GM12878 (cell line): Measurements from ENCODE around the gene ASB8. TPM values are rescaled to one million over a fixed set of nuclear protein-coding genes. Genes with fewer than 3 reads are reported as not detected.

Experiments
- ATAC-seq: fragments of 200-7000 bp; cut with Tn5 transposase; 3 replicates; pipeline ENCODE4 v1.9.1; 2020; ENCODE audit warnings: mild to moderate bottlenecking, moderate library complexity
- BruUV-seq: library from RNA; stranded (reverse); fragments of 400-500 nt; replicated peaks from 2 replicates; lab custom pipeline; 2021; lab: Mats Ljungman, UMichigan
- CTCF ChIA-PET: fragments of 300-600 bp; sonication (Branson Sonifier 250); formaldehyde crosslinking; extraction: SDS; loops from one replicate; lab custom pipeline; 2021; ENCODE audit warnings: inconsistent platforms; lab: Yijun Ruan, JAX
- POLR2A ChIA-PET: fragments of 350-600 bp; formaldehyde crosslinking; extraction: SDS; loops from one replicate; lab custom pipeline; 2021; ENCODE audit warnings: inconsistent platforms; lab: Charles Lee
- RAD21 ChIA-PET: fragments of 300-600 bp; sonication (Branson Sonifier 250); formaldehyde crosslinking; loops from one replicate; lab custom pipeline; 2023; ENCODE audit warnings: antibody characterized with exemption; ENCODE audit not compliant: unreplicated experiment; lab: Charles Lee
- SMC1A ChIA-PET: fragments of 300-600 bp; sonication (Branson Sonifier 250); formaldehyde crosslinking; loops from one replicate; lab custom pipeline; 2023; ENCODE audit not compliant: unreplicated experiment, uncharacterized antibody; lab: Charles Lee
- DNase-seq: peaks from one replicate; pipeline ENCODE4 v3.0.0-alpha.2; 2011; ENCODE audit warnings: low read depth, low spot score
- FAIRE-seq: peaks from 3 replicates; lab custom pipeline; 2011; peaks lifted over from hg19 to GRCh38; lab: Jason Lieb, UNC
- H2AFZ ChIP-seq: 2 replicates; pipeline ENCODE4 v1.6.0; 2011; ENCODE audit warnings: low read depth, low read length, control low read depth; ENCODE audit not compliant: control insufficient read depth
- H3K27ac ChIP-seq: 2 replicates; pipeline ENCODE4 v1.5.1; 2011; ENCODE audit warnings: control low read depth; ENCODE audit not compliant: control insufficient read depth, insufficient read depth
- H3K27me3 ChIP-seq, 2 experiments: replicated peaks in 1 of 2; 2 replicates each; pipeline versions ENCODE4 v1.6.0 to v1.6.1; 2011; ENCODE audit warnings: low read length in 1 of 2; ENCODE audit not compliant: control insufficient read depth in 2 of 2, insufficient read depth in 2 of 2
- H3K36me3 ChIP-seq, 2 experiments: 2 replicates each; pipeline ENCODE4 v1.5.1; 2011; ENCODE audit warnings: low read length in 1 of 2; ENCODE audit not compliant: control insufficient read depth in 2 of 2, insufficient read depth in 2 of 2
- H3K4me1 ChIP-seq: 2 replicates; pipeline ENCODE4 v1.6.1; 2011; ENCODE audit warnings: mild to moderate bottlenecking, low read length, moderate library complexity, mixed read lengths; ENCODE audit not compliant: control insufficient read depth, insufficient read depth
- H3K4me2 ChIP-seq: 2 replicates; pipeline ENCODE4 v1.6.0; 2011; ENCODE audit warnings: control low read depth; ENCODE audit not compliant: control insufficient read depth, insufficient read depth
- H3K4me3 ChIP-seq: fragments of 200-600 bp; sonication (generic); 2 replicates; pipeline ENCODE4 v1.5.1; 2016
- H3K79me2 ChIP-seq: 2 replicates; pipeline ENCODE4 v1.6.0; 2011; ENCODE audit warnings: low read length; ENCODE audit not compliant: control insufficient read depth, insufficient read depth
- H3K9ac ChIP-seq: 2 replicates; pipeline ENCODE4 v1.8.0; 2011; ENCODE audit warnings: low read length, control low read depth, mixed read lengths; ENCODE audit not compliant: control insufficient read depth, insufficient read depth
- H3K9me3 ChIP-seq: replicated peaks from 3 replicates; pipeline ENCODE4 v1.5.1; 2011; ENCODE audit warnings: mild to moderate bottlenecking, low read length; ENCODE audit not compliant: control insufficient read depth, insufficient read depth
- H4K20me1 ChIP-seq: 2 replicates; pipeline ENCODE4 v1.6.0; 2011; ENCODE audit not compliant: control insufficient read depth, insufficient read depth
- EGR1 ChIP-seq, 2 experiments: IDR thresholded peaks; 1 replicate in 1 of 2; 2 replicates in 1 of 2; pipeline ENCODE4 v1.6.1; 2011 to 2012; ENCODE audit warnings: low read depth in 2 of 2, low read length in 2 of 2, borderline replicate concordance in 1 of 2, mild to moderate bottlenecking in 1 of 2, moderate library complexity in 1 of 2
- FOS ChIP-seq: IDR thresholded peaks from 3 replicates; pipeline ENCODE4 v1.6.1; 2011; ENCODE audit warnings: borderline replicate concordance; ENCODE audit not compliant: insufficient read length; ENCODE audit errors: extremely low read depth
- NR2C2 ChIP-seq: IDR thresholded peaks from 2 replicates; pipeline ENCODE4 v1.6.1; 2011; ENCODE audit warnings: borderline replicate concordance, low read depth; ENCODE audit not compliant: control insufficient read depth, insufficient read length
- TCF12 ChIP-seq: IDR thresholded peaks from 2 replicates; pipeline ENCODE4 v1.6.1; 2011; ENCODE audit warnings: low read depth, mild to moderate bottlenecking, low read length
- WGBS: methylation state at CpG from one replicate; pipeline ENCODE4 v1.1.6; 2016; ENCODE audit warnings: low lambda C conversion rate; ENCODE audit not compliant: insufficient replicate concordance, insufficient coverage; ENCODE audit errors: missing lambda C conversion rate; 5-methylcytosine and 5-hydroxymethylcytosine counted together
- in situ Hi-C: fragments of 300-500 bp; cut with MboI; formaldehyde crosslinking; loops from 9 replicates; pipeline ENCODE4 v1.14.3; 2018; ENCODE audit warnings: mixed read lengths
- intact Hi-C: fragments of 100-400 bp; cut with micrococcal nuclease; formaldehyde crosslinking; loops from one replicate; pipeline ENCODE4 v1.14.2; 2022; ENCODE audit not compliant: unreplicated experiment
- polyA plus RNA-seq, 11 experiments: library from polyadenylated mRNA; depleted of rRNA in 4 of 11; unstranded in 6 of 11; stranded (reverse) in 5 of 11; fragments of >200 nt; fragmentation: Nextera tagmentation in 4 of 11; fragmentation: Illumina TruSeq in 1 of 11; extraction: Ambion mirVana in 4 of 11; extraction: Trizol in 1 of 11; gene quantifications; 1 replicate in 1 of 11; 2 replicates in 10 of 11; pipeline versions ENCODE4 v1.2.1 to v1.2.3, GENCODE V29; 2011 to 2016; ENCODE audit warnings: inconsistent platforms in 2 of 11, missing spikeins in 2 of 11, low read depth in 1 of 11
- total RNA-seq, 4 experiments: library from RNA; depleted of rRNA in 3 of 4; stranded (reverse); fragments of >200 nt in 3 of 4; fragmentation: Illumina TruSeq in 1 of 4; extraction: Trizol in 1 of 4; gene quantifications; 2 replicates each; pipeline versions ENCODE4 v1.2.1 to v1.2.3, GENCODE V29; 2013 to 2021
- TF ChIP-seq, protein P1 (sequence below): fragments of 450-650 bp; IDR thresholded peaks from 2 replicates; pipeline ENCODE4 v1.6.1; 2017; ENCODE audit warnings: low read depth, mild to moderate bottlenecking, moderate library complexity
- TF ChIP-seq, protein P2 (sequence below): fragments of 450-650 bp; formaldehyde crosslinking; IDR thresholded peaks from 2 replicates; pipeline ENCODE4 v1.4.0; 2022; ENCODE audit warnings: mild to moderate bottlenecking, moderate library complexity
- TF ChIP-seq, protein P3 (sequence below): fragments of 450-650 bp; formaldehyde crosslinking; IDR thresholded peaks from 2 replicates; pipeline ENCODE4 v1.4.0; 2020; ENCODE audit warnings: mild to moderate bottlenecking, moderate library complexity

The ASB8 gene
- total and polyA plus RNA-seq, 10 of the 15 experiments (the other 5 are each of a cell fraction or from before 2014, with no cell fraction given), result 23.7 to 48.0 (median 29.1) TPM

DNA sequence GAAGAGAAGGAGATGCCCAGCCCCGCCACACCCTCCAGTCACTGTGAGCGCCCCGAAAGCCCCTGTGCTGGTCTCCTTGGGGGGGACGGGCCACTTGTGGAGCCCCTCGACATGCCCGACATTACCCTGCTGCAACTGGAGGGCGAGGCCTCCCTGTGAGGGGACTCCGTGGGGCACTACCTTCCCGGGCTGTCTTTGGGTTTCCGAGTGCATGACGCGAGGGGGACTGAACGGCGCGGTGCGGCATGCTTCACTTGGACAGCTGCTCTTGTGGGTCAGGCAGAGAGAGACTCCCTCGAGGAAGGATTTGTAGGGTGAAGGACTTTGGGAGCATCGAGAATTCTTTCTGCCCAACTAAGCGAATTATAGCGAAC lies 27.2 kb upstream of the ASB8 start:
- peaks cover 9 to 12% of the 10 kb centered on the region in 2 experiments for H3K27me3 ChIP-seq
- H3K9ac ChIP-seq, result no peak overlapping the region
- no peak overlapping the region for H3K4me2 ChIP-seq
- H3K4me1 ChIP-seq, result peaks cover 5% of the 10 kb centered on the region
- H3K36me3 ChIP-seq, result no peaks in the 10 kb centered on the region
- no peak overlapping the region for H2AFZ ChIP-seq
- SMC1A ChIA-PET, result interaction anchor here (0.6 kb wide), 1 partner anchor 68 kb away, joined by 3 read pairs; no protein-coding TSS in a partner anchor
- CTCF ChIA-PET, result interaction anchor here (1.0 to 1.4 kb wide), 3 partner anchors 13 to 36 kb away, joined by 4 to 8 read pairs (median 4); partner anchors contain the start of gene ASB8
- ATAC-seq (no peak), FAIRE-seq (no peak), DNase-seq (no peak)
- H3K27ac ChIP-seq, result no peak overlapping the region
- no TSS peak for BruUV-seq
- 42% methylated on average over 20 of the region's 20 CpGs for WGBS
- H4K20me1 ChIP-seq, result no peaks in the 10 kb centered on the region
- H3K9me3 ChIP-seq, result no peaks in the 10 kb centered on the region; the same call in 2 of the 3 replicates
- intact Hi-C loops, result no loop called here
- H3K79me2 ChIP-seq, result no peaks in the 10 kb centered on the region
- RAD21 ChIA-PET, result no interaction called here
- in situ Hi-C loops, result no loop called here
- TF ChIP-seq, protein P1, sequence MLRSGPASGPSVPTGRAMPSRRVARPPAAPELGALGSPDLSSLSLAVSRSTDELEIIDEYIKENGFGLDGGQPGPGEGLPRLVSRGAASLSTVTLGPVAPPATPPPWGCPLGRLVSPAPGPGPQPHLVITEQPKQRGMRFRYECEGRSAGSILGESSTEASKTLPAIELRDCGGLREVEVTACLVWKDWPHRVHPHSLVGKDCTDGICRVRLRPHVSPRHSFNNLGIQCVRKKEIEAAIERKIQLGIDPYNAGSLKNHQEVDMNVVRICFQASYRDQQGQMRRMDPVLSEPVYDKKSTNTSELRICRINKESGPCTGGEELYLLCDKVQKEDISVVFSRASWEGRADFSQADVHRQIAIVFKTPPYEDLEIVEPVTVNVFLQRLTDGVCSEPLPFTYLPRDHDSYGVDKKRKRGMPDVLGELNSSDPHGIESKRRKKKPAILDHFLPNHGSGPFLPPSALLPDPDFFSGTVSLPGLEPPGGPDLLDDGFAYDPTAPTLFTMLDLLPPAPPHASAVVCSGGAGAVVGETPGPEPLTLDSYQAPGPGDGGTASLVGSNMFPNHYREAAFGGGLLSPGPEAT, result no peak
- TF ChIP-seq NR2C2 (no peak), EGR1 (IDR thresholded peaks at IDR 0.05; ENCODE audit: borderline replicate concordance in 1 of 2, low read depth in 2 of 2, low read length in 2 of 2) (no peak), TCF12 (no peak), FOS (no peak)
- TF ChIP-seq, protein P2, sequence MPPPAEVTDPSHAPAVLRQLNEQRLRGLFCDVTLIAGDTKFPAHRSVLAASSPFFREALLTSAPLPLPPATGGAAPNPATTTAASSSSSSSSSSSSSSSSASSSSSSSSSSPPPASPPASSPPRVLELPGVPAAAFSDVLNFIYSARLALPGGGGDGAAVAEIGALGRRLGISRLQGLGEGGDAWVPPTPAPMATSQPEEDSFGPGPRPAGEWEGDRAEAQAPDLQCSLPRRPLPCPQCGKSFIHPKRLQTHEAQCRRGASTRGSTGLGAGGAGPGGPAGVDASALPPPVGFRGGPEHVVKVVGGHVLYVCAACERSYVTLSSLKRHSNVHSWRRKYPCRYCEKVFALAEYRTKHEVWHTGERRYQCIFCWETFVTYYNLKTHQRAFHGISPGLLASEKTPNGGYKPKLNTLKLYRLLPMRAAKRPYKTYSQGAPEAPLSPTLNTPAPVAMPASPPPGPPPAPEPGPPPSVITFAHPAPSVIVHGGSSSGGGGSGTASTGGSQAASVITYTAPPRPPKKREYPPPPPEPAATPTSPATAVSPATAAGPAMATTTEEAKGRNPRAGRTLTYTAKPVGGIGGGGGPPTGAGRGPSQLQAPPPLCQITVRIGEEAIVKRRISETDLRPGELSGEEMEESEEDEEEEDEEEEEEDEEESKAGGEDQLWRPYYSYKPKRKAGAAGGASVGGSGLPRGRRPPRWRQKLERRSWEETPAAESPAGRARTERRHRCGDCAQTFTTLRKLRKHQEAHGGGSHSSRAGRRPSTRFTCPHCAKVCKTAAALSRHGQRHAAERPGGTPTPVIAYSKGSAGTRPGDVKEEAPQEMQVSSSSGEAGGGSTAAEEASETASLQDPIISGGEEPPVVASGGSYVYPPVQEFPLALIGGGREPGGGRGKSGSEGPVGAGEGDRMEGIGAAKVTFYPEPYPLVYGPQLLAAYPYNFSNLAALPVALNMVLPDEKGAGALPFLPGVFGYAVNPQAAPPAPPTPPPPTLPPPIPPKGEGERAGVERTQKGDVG, result no peak
- TF ChIP-seq, protein P3, sequence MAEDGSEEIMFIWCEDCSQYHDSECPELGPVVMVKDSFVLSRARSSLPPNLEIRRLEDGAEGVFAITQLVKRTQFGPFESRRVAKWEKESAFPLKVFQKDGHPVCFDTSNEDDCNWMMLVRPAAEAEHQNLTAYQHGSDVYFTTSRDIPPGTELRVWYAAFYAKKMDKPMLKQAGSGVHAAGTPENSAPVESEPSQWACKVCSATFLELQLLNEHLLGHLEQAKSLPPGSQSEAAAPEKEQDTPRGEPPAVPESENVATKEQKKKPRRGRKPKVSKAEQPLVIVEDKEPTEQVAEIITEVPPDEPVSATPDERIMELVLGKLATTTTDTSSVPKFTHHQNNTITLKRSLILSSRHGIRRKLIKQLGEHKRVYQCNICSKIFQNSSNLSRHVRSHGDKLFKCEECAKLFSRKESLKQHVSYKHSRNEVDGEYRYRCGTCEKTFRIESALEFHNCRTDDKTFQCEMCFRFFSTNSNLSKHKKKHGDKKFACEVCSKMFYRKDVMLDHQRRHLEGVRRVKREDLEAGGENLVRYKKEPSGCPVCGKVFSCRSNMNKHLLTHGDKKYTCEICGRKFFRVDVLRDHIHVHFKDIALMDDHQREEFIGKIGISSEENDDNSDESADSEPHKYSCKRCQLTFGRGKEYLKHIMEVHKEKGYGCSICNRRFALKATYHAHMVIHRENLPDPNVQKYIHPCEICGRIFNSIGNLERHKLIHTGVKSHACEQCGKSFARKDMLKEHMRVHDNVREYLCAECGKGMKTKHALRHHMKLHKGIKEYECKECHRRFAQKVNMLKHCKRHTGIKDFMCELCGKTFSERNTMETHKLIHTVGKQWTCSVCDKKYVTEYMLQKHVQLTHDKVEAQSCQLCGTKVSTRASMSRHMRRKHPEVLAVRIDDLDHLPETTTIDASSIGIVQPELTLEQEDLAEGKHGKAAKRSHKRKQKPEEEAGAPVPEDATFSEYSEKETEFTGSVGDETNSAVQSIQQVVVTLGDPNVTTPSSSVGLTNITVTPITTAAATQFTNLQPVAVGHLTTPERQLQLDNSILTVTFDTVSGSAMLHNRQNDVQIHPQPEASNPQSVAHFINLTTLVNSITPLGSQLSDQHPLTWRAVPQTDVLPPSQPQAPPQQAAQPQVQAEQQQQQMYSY (CRISPR knock-in tag), result no peak
- H3K4me3 ChIP-seq, result no peak overlapping the region
- POLR2A ChIA-PET, result no interaction called here
